IPS DF 6.9 (cell line): ENCODE data around the gene AGAP3.

Experiments used
- DNase-seq: peaks from one replicate; pipeline ENCODE4 v3.0.0-alpha.2; 2013; ENCODE audit warnings: low read depth, low spot score
- H3K27ac ChIP-seq: one replicate; pipeline ENCODE4 v1.5.1; 2013; ENCODE audit warnings: low read length, control low read depth
- H3K27me3 ChIP-seq: 2 replicates; pipeline ENCODE4 v1.6.1; 2013; ENCODE audit warnings: mild to moderate bottlenecking, low read length; ENCODE audit not compliant: control insufficient read depth, insufficient read depth
- H3K36me3 ChIP-seq: 2 replicates; pipeline ENCODE4 v1.6.1; 2013; ENCODE audit warnings: low read length; ENCODE audit not compliant: control insufficient read depth, insufficient read depth
- H3K4me1 ChIP-seq: 2 replicates; pipeline ENCODE4 v1.6.1; 2013; ENCODE audit warnings: low read length; ENCODE audit not compliant: control insufficient read depth, insufficient read depth
- H3K4me3 ChIP-seq: 2 replicates; pipeline ENCODE4 v1.5.1; 2013; ENCODE audit warnings: mild to moderate bottlenecking, low read length
- H3K9me3 ChIP-seq: 2 replicates; pipeline ENCODE4 v1.6.1; 2013; ENCODE audit warnings: low read length, inconsistent platforms; ENCODE audit not compliant: control insufficient read depth, insufficient read depth
- WGBS: extraction: QIAGEN DNeasy Blood & Tissue Kit; methylation state at CpG from one replicate; pipeline ENCODE4 v1.1.7; 2013; ENCODE audit warnings: mixed read lengths, missing lambda C conversion rate; ENCODE audit not compliant: insufficient read length, insufficient coverage; 5-methylcytosine and 5-hydroxymethylcytosine counted together

Gene AGAP3

DNA sequence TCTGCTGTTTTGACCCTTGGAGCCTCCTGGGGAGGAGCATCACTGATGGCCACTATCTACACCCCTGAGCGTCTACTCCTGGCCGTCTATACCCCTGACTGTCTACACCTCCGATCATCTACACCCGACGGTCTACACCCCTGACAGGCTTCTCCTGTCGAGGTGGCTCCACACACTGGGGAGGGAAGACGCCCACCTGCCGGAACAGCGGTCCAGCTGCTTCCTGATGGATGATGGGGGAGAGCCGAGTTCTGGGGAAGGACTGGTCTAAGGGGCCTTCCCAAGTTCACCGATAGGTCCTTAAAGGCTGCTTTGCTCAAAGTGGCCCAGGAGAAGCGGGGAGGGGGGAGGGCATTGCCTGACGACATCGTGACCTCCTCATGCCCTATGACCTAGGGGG, 41.9 kb downstream of the AGAP3 start:
- WGBS, result no CpG with 5 or more reads among the region's 14 CpGs
- DNase-seq, result no peak
- Histone ChIP-seq H3K4me1 (peaks cover 11% of the 10 kb centered on the region), H3K27me3 (no peaks in the 10 kb centered on the region), H3K4me3 (no peak overlapping the region), H3K27ac (no peak overlapping the region), H3K9me3 (no peaks in the 10 kb centered on the region), H3K36me3 (peaks cover 5% of the 10 kb centered on the region)

DNA sequence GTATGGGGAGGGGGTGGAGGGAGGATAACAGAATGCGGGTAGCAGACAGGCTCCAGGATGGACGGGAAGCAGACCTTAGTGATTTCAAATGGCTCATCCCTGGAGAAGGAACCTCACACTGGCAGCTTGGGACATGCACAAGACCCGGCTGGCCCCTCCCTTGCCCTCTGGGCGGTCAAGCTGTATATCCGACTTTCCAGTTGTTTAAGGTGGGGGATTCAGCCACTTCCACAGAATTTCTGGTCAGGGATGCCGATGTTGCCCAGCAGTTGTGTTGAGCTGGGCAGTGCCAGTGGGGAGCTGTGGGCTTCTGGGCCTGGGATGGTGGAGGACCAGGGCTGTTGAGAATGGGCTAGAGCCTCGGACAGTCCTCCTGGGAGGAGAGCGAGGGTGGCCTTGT, 42.4 kb downstream of the AGAP3 start:
- Histone ChIP-seq H3K4me1 (peaks cover 11% of the 10 kb centered on the region), H3K4me3 (no peak overlapping the region), H3K9me3 (no peaks in the 10 kb centered on the region), H3K27ac (no peak overlapping the region), H3K27me3 (no peaks in the 10 kb centered on the region), H3K36me3 (peaks cover 5% of the 10 kb centered on the region)
- DNase-seq, result no peak
- no CpG with 5 or more reads among the region's 8 CpGs for WGBS

DNA sequence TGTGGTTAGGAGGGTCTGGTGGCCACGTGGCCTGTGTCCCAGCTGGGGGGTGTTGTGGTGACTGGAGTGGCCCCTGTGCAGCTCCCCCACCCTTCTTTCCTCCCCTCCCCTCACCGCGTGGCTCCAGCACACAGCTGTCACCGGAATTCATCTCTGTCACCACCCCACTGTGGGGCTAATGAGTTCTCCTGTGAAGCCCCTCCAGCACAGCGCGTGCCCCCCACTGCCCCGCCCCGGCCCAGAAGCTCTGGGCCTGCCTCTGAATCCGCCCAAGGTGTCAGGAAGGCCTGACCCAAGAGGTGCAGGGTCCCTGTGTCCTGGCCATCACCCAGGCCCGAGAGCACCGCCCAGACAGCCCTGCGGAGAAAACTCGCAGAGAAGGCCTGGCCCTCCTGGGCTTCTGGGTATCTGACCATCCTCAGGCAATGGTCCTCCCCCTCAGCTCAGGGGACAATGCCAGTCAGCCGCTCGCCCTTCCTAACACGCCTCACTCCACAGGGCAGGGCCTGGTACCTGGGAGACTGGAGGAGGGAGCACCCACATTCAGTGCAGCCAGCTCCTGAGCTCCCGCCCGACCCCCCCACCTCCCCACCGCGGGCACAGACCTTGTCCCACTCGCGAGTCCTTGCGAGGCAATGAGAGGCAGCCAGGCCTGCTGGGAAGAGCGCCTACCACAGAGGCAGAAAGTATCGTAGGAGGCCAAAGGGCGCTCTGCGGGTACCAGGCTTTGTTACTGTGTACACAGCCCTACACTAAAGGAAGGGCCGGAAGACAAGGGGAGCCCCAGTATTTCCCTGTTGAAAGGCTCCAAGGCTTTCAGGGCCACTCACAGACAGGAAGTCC, 43.1 kb downstream of the AGAP3 start:
- Histone ChIP-seq H3K27me3 (no peaks in the 10 kb centered on the region), H3K27ac (no peak overlapping the region), H3K4me1 (peaks cover 11% of the 10 kb centered on the region), H3K36me3 (peaks cover 7% of the 10 kb centered on the region), H3K4me3 (no peak overlapping the region), H3K9me3 (no peaks in the 10 kb centered on the region)
- DNase-seq, result no peak
- no CpG with 5 or more reads among the region's 28 CpGs for WGBS

DNA sequence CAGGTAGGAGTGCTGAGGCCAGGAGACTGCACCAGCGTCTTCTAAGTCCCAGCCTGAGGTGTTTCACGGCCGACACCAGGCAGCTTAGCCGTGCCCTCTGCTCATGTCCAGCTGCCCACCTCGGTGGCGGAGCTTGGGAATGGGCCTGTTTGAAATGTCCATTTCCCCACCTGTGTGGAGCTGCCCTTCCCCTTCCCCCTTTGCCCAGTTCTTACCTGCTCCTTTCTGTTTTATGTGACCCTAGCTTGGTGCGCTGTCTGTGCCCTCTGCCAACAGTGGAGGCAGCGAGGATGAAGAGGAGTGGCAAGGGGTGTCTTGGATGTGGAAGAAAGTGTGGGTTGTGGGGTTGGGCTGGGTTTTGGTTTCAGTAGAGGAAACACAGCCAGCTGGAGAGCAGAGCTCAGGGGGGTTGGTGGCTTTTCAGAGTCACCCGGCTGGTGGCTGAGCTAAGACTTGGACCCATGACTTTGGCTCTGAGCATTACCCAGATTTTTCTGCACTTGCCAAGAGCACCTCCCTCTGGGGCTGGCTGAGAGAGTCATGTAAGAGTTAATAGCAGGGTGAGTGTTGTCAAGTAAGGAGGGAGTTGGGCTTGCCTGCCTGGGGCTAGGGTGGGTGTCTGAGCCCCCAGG, 43.8 kb downstream of the AGAP3 start:
- no peak for DNase-seq
- Histone ChIP-seq H3K36me3 (peaks cover 8% of the 10 kb centered on the region; the same call in 1 of the 2 replicates), H3K27ac (no peak overlapping the region), H3K4me3 (no peak overlapping the region), H3K27me3 (no peaks in the 10 kb centered on the region), H3K4me1 (peaks cover 9% of the 10 kb centered on the region), H3K9me3 (no peaks in the 10 kb centered on the region)
- no CpG with 5 or more reads among the region's 9 CpGs for WGBS

DNA sequence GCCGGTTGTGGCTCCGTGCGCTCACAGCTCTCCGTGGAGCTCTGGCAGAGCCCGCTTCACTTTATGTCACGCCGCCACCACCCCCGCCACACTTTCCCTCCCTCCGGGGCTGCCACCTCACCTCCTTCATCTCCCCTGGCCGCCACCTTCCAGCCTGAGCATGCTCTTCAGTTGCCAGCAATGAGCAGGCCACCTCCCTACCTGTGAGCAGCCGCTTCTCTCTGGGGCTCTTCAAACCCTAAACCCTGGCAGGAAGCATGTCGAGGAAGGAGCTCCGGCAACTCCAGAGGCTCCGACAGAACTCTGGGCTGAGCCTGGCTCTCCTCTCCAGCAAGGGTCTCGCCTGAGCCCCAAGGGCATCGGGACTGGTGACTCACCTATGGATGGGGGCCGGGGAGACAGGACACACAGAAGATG, 44.5 kb downstream of the AGAP3 start:
- Histone ChIP-seq H3K27ac (no peak overlapping the region), H3K4me3 (no peak overlapping the region), H3K4me1 (peaks cover 6% of the 10 kb centered on the region), H3K27me3 (no peaks in the 10 kb centered on the region), H3K9me3 (no peaks in the 10 kb centered on the region), H3K36me3 (peaks cover 10% of the 10 kb centered on the region; the same call in 1 of the 2 replicates)
- DNase-seq, result no peak
- no CpG with 5 or more reads among the region's 17 CpGs for WGBS

DNA sequence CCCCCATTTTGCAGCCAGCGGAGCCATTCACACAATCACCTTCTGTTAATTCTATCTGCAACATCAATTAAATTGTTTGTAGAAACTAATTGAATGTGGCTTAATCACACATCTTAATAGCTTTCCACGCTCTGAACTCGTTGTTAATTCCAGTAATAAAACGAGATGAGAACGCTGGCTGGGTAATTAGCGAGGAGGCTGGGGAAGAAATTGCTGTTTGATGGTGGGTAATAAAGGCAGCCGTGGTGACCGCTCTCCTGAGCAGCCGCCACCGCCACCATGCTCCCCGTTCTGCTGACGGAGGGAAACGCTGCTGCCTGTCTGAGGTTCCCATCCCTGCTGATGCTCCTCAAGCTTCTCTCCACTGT, 44.9 kb downstream of the AGAP3 start:
- H3K9me3 ChIP-seq, result no peaks in the 10 kb centered on the region
- no peak for DNase-seq
- peaks cover 6% of the 10 kb centered on the region for H3K4me1 ChIP-seq
- H3K27ac ChIP-seq, result no peak overlapping the region
- peaks cover 10% of the 10 kb centered on the region; the same call in 1 of the 2 replicates for H3K36me3 ChIP-seq
- WGBS, result no CpG with 5 or more reads among the region's 13 CpGs
- no peak overlapping the region for H3K4me3 ChIP-seq
- H3K27me3 ChIP-seq, result no peaks in the 10 kb centered on the region

DNA sequence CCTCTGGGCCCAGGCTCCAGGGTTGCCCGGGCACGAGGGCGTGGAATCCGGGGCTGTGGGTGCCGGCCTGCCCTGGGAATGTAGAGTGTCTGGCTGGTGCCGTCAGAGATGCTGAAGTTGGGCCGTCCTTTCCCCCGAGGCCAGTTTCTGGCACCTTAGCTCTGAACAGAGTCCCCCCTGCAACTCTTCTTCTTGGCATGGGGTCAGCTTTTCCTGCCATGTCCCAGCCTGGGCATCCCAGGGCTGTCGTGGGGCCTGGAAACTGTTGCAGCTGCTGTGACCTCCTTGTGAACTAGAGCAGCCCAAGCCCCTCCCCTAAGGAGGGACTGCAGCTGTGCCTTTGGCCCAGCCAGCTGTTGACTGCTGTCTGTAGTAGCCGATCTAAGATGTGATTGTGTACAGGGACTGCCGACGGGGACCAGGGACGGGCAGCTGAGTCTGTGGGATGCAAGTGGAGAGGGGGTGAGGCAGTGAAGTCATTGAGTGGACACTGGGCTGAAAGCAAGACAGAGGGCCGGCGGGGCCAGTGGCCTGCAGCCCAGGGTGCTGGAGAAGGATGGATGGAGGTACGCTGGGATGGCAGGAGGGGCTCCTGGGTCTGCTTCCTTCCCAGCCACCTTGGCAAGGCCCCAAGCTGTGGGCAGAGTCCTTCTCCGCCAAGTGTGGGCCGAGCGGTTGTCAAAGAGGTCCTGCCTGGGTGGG, 45.5 kb downstream of the AGAP3 start:
- H3K4me3 ChIP-seq, result no peak overlapping the region
- H3K27me3 ChIP-seq, result no peaks in the 10 kb centered on the region
- no peak for DNase-seq
- peaks cover 10% of the 10 kb centered on the region; the same call in 1 of the 2 replicates for H3K36me3 ChIP-seq
- no peak overlapping the region for H3K27ac ChIP-seq
- WGBS, result no CpG with 5 or more reads among the region's 19 CpGs
- peaks cover 3% of the 10 kb centered on the region; the same call in 1 of the 2 replicates for H3K4me1 ChIP-seq
- no peaks in the 10 kb centered on the region for H3K9me3 ChIP-seq

DNA sequence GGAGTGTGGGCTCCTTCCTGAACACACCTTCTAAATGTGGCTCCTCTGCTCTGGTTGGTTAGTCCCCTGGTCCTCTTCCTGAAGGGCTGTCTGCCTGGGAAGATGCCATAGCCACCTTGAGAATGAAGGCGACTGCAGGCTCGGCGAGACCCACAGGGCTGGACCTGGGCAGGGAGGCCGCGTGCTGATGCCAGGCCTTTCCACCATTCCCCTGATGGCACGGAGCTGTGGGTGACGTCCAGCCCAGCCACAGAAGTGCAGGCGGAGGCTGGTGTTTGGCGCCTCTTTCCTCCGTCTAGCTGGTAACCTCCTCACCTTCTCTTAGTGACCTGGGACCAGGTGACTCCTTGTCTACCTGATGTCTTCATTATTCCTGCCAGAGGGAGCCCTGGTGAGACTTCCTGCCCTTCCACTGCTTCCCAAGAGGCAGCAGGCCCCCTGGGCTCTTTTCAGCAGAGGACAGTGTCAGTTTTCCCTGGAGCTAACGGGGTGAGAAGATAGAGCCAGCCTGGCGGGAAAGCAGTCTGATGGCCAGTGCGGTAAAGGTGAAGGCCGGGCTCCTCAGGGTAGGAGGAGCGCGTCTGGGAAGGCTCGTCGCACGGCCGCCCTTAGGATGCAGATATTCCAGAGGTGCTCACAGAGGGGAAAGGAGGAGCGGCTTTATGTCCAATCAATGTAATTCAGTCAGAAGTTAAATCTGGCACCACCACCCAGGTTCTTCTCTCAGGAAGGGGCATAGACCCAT, 46.4 kb downstream of the AGAP3 start:
- Histone ChIP-seq H3K27ac (no peak overlapping the region), H3K27me3 (no peaks in the 10 kb centered on the region), H3K9me3 (no peaks in the 10 kb centered on the region), H3K36me3 (peaks cover 10% of the 10 kb centered on the region; the same call in 1 of the 2 replicates), H3K4me3 (no peak overlapping the region), H3K4me1 (no peaks in the 10 kb centered on the region; the same call in 1 of the 2 replicates)
- no CpG with 5 or more reads among the region's 21 CpGs for WGBS
- no peak for DNase-seq

DNA sequence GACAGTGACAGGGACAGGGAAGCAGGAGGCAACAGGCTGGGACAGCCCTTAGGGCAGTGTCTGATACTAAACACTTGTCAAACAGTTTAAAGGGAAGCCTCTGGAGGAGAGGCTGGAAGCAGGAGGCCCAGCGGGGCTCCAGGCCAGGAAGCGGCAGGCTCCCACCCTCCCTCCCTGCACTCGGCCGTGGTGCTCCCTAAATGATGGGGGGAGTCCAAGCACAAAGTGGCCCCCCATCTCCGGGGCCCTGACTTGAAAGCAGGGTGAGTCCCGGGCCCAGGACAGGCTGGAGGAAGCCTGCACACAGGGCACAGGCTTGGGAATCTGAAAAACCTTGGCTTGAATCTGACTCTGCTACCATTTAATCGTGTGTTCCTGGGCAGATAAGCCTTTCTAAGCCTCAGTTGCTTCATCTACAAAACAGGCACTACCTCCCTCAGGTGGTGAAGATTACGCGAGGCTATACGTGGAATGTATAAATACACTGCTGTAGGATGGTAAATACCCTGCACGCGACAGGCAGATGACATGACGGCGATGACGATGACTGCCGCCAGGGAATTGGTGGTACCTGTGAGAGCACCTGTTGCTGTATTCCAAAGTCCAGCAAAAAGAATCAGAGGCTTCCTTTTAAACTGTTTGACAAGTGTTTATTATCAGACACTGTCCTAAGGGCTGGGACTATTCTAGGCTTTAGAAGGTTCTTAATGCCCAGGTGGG, 47.2 kb downstream of the AGAP3 start:
- no peak overlapping the region for H3K27ac ChIP-seq
- H3K36me3 ChIP-seq, result peaks cover 10% of the 10 kb centered on the region; the same call in 1 of the 2 replicates
- H3K27me3 ChIP-seq, result no peaks in the 10 kb centered on the region
- H3K4me3 ChIP-seq, result no peak overlapping the region
- no peaks in the 10 kb centered on the region for H3K9me3 ChIP-seq
- WGBS, result no CpG with 5 or more reads among the region's 16 CpGs
- DNase-seq, result no peak
- H3K4me1 ChIP-seq, result no peaks in the 10 kb centered on the region; the same call in 1 of the 2 replicates
